Activated CD4-positive, alpha-beta T cell treated with anti-CD3 and anti-CD28 coated beads for 36 hours (primary cell): ENCODE data around the gene XPNPEP1. TPM values are rescaled to one million over a fixed set of nuclear protein-coding genes. Genes with fewer than 3 reads are reported as not detected.

ENCODE experiments used
- ATAC-seq: fragments of 200-7000 bp; cut with Tn5 transposase; one replicate; pipeline ENCODE4 v1.10.0; 2021; ENCODE audit warnings: mild to moderate bottlenecking, moderate library complexity
- CTCF ChIA-PET: fragments of 350-600 bp; sonication (Branson Sonifier 250); formaldehyde crosslinking; loops from one replicate; lab custom pipeline; 2021; ENCODE audit warnings: antibody characterized with exemption; lab: Charles Lee
- POLR2A ChIA-PET: fragments of 350-600 bp; sonication (Branson Sonifier 250); formaldehyde crosslinking; loops from one replicate; lab custom pipeline; 2021; ENCODE audit warnings: antibody characterized with exemption, inconsistent platforms; lab: Charles Lee
- DNase-seq: peaks from one replicate; pipeline ENCODE4 v3.0.0-alpha.2; 2020
- H3K27ac Mint-ChIP-seq: one replicate; pipeline ENCODE4 v1.8.0; 2021; ENCODE audit warnings: mixed read lengths
- H3K27me3 Mint-ChIP-seq: one replicate; pipeline ENCODE4 v1.8.0; 2021; ENCODE audit warnings: mixed read lengths
- H3K36me3 Mint-ChIP-seq: one replicate; pipeline ENCODE4 v1.8.0; 2021; ENCODE audit warnings: low read depth, mixed read lengths
- H3K4me1 Mint-ChIP-seq: one replicate; pipeline ENCODE4 v1.8.0; 2021; ENCODE audit warnings: mixed read lengths
- H3K4me3 Mint-ChIP-seq: one replicate; pipeline ENCODE4 v1.8.0; 2021; ENCODE audit warnings: mild to moderate bottlenecking, moderate library complexity, mixed read lengths
- H3K9me3 Mint-ChIP-seq: one replicate; pipeline ENCODE4 v1.8.0; 2021; ENCODE audit warnings: low read depth, mixed read lengths
- intact Hi-C, 2 experiments: fragments of 100-400 bp; cut with DNase I in 1 of 2; cut with micrococcal nuclease in 1 of 2; formaldehyde crosslinking; loops; one replicate each; pipeline versions ENCODE4 v1.14.2 to v1.15.1; 2022 to 2024; cut with DNase I, micrococcal nuclease
- total RNA-seq, 2 experiments: library from RNA; stranded (reverse); gene quantifications; one replicate each; pipeline ENCODE4 v1.2.3, GENCODE V29; 2021

Gene XPNPEP1
- total RNA-seq, 2 experiments from 2014 or later, result 85.4 to 91.2 TPM

DNA sequence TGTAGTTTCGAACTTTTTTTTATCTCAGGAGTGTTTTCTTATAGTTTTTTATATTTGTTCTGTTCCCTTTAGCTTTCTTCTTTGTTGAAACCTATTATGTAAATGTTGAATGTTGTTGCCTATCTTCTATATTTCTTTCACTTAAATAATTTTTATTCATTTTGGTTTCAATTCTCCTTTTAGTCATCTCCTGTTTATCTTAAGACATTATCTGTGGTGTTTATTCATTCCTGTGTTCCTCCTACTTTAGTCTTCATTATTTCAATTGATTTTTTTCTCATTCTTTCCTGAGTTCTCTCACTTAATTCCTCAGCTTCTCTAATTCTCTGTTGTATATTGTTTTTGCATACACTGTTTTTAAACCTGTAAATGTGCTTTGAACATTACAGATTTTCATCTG lies 64.1 kb downstream of the XPNPEP1 start:
- Mint-ChIP-seq H3K36me3 (peaks cover 21% of the 10 kb centered on the region), H3K4me3 (no peak overlapping the region), H3K9me3 (peaks cover 12% of the 10 kb centered on the region), H3K27me3 (no peaks in the 10 kb centered on the region), H3K4me1 (no peaks in the 10 kb centered on the region), H3K27ac (no peak overlapping the region)
- ATAC-seq, result no peak
- intact Hi-C loops, result no loop called here
- DNase-seq, result no peak
- POLR2A ChIA-PET, result interaction anchor here (0.5 kb wide), 1 partner anchor 21 kb away, joined by 4 read pairs; no protein-coding TSS in a partner anchor
- CTCF ChIA-PET, result interaction anchor here (0.7 to 1.2 kb wide), 2 partner anchors 9 to 25 kb away, joined by 3 read pairs; no protein-coding TSS in a partner anchor

GRCh38 chr10:109855746-109856145 lies 67.6 kb downstream of the XPNPEP1 start:
- Mint-ChIP-seq H3K9me3 (no peaks in the 10 kb centered on the region), H3K36me3 (peaks cover 6% of the 10 kb centered on the region), H3K4me1 (peaks cover 15% of the 10 kb centered on the region), H3K27me3 (peaks cover 2% of the 10 kb centered on the region), H3K27ac (no peak overlapping the region), H3K4me3 (no peak overlapping the region)
- no peak for ATAC-seq
- POLR2A ChIA-PET, result no interaction called here
- CTCF ChIA-PET, result interaction anchor here (1.4 kb wide), 1 partner anchor 17 kb away, joined by 3 read pairs; no protein-coding TSS in a partner anchor
- no peak for DNase-seq
- intact Hi-C loops, result no loop called here

- Mint-ChIP-seq H3K4me1 (peaks cover 15% of the 10 kb centered on the region), H3K4me3 (no peak overlapping the region), H3K27ac (no peak overlapping the region), H3K9me3 (no peaks in the 10 kb centered on the region), H3K36me3 (no peaks in the 10 kb centered on the region), H3K27me3 (peaks cover 2% of the 10 kb centered on the region)
- POLR2A ChIA-PET, result no interaction called here
- ATAC-seq, result no peak
- intact Hi-C loops, result no loop called here
- CTCF ChIA-PET, result interaction anchor here (0.8 to 1.9 kb wide), 3 partner anchors 9 to 96 kb away, joined by 3 to 7 read pairs (median 5); no protein-coding TSS in a partner anchor
- no peak for DNase-seq
Measured at GRCh38 chr10:109853921-109854320, 69.4 kb downstream of the XPNPEP1 start.

DNA sequence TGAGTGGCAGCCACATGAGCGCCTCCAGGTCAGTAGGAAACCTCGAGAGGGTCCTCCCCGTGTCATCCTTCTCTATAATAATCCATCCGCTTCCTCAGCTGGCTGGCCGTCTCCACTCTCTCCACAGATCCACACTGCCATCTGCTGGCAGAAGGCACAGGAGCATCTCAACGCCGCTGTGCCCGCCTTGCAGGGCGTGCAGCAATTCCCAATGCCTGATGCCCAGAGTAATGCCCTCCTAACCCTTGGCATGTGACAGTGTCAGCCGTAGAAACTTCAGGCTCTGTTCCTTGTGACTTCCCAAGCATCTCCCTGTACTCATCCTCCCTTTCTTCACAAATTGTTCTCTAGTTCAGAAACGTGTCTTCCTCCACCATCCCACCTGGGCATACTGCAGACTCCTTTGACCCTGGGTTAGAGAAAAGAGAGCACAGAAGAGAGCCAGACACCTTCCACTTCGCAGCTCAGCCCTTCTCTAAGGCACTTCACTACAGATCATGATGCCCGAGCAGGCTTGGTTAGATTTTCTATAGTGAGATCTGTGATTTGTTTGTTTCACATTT lies 70.8 kb downstream of the XPNPEP1 start:
- peaks cover 2% of the 10 kb centered on the region for H3K27me3 Mint-ChIP-seq

DNA sequence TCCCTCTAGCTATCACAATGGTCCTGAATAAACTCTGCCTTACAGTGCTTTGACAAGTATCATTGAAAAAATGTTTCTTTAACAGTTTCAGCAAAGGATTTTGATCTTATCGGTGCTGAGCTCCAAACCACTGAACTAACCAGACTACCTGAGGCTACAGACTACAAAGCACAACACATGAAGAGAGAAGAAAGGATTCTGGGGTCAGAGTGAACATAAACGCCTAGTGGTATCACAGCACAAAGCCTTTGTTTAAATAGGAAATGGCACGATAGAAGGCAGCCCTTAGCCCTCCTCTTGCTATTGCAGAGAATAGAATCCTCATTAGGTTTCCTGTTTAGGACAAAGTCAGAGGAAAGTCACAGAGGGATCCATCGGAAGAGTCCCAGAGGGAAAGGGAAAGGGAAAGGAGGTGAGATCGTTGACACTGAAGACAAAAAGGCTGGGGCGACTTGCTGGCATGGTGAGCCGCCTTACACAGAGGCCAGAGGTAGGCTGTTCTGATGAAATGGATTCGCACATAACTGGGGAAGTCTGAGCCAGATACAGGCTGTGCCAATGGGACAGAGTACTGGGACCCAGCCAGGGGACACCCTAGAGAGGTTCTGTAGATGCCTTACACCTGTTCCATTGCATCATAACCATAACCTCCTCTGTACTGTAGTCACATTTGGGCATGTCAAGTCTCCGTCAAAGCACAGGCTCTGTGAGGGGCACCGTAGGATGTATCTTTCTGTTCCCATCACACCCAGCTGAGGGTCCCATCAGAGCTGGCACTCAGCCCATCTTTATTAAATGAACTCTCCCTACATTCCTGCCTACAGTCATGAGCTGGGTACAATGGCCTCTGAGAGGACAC lies 71.5 kb downstream of the XPNPEP1 start:
- Mint-ChIP-seq H3K36me3 (no peaks in the 10 kb centered on the region), H3K27me3 (peaks cover 2% of the 10 kb centered on the region), H3K4me3 (no peak overlapping the region), H3K27ac (no peak overlapping the region), H3K4me1 (peaks cover 15% of the 10 kb centered on the region), H3K9me3 (no peaks in the 10 kb centered on the region)
- CTCF ChIA-PET, result interaction anchor here (0.6 to 3.0 kb wide), 9 partner anchors 7 to 130 kb away, joined by 3 to 18 read pairs (median 4); no protein-coding TSS in a partner anchor
- no peak for ATAC-seq
- POLR2A ChIA-PET, result no interaction called here
- no peak for DNase-seq
- intact Hi-C loops, result no loop called here

More for the DNA sequence above, 70.8 kb downstream of the XPNPEP1 start:
- no peak overlapping the region for H3K4me3 Mint-ChIP-seq
- ATAC-seq (peak; percentile 89), DNase-seq (peak; percentile 88)
- CTCF ChIA-PET, result interaction anchor here (0.6 to 3.0 kb wide), 9 partner anchors 8 to 130 kb away, joined by 3 to 18 read pairs (median 4); no protein-coding TSS in a partner anchor
- no peak overlapping the region for H3K27ac Mint-ChIP-seq
- H3K36me3 Mint-ChIP-seq, result no peaks in the 10 kb centered on the region
- no peaks in the 10 kb centered on the region for H3K9me3 Mint-ChIP-seq
- intact Hi-C loops, result no loop called here
- POLR2A ChIA-PET, result no interaction called here
- H3K4me1 Mint-ChIP-seq, result peaks cover 15% of the 10 kb centered on the region

- Mint-ChIP-seq H3K27ac (no peak overlapping the region), H3K4me3 (no peak overlapping the region), H3K4me1 (peaks cover 4% of the 10 kb centered on the region), H3K27me3 (peaks cover 10% of the 10 kb centered on the region), H3K9me3 (no peaks in the 10 kb centered on the region), H3K36me3 (no peaks in the 10 kb centered on the region)
- ATAC-seq (no peak), DNase-seq (no peak)
- intact Hi-C loops, result no loop called here
- CTCF ChIA-PET, result no interaction called here
- POLR2A ChIA-PET, result no interaction called here
Measured at GRCh38 chr10:109846832-109847231, 76.5 kb downstream of the XPNPEP1 start.

GRCh38 chr10:109845308-109845707 lies 78.0 kb downstream of the XPNPEP1 start:
- no peak overlapping the region for H3K27ac Mint-ChIP-seq
- intact Hi-C loops, result no loop called here
- ATAC-seq (no peak), DNase-seq (no peak)
- no peaks in the 10 kb centered on the region for H3K9me3 Mint-ChIP-seq
- H3K4me3 Mint-ChIP-seq, result no peak overlapping the region
- peaks cover 10% of the 10 kb centered on the region for H3K27me3 Mint-ChIP-seq
- H3K36me3 Mint-ChIP-seq, result no peaks in the 10 kb centered on the region
- POLR2A ChIA-PET, result no interaction called here
- CTCF ChIA-PET, result interaction anchor here (0.6 to 1.4 kb wide), 3 partner anchors 8 to 251 kb away, joined by 3 to 7 read pairs (median 4); no protein-coding TSS in a partner anchor
- no peaks in the 10 kb centered on the region for H3K4me1 Mint-ChIP-seq

DNA sequence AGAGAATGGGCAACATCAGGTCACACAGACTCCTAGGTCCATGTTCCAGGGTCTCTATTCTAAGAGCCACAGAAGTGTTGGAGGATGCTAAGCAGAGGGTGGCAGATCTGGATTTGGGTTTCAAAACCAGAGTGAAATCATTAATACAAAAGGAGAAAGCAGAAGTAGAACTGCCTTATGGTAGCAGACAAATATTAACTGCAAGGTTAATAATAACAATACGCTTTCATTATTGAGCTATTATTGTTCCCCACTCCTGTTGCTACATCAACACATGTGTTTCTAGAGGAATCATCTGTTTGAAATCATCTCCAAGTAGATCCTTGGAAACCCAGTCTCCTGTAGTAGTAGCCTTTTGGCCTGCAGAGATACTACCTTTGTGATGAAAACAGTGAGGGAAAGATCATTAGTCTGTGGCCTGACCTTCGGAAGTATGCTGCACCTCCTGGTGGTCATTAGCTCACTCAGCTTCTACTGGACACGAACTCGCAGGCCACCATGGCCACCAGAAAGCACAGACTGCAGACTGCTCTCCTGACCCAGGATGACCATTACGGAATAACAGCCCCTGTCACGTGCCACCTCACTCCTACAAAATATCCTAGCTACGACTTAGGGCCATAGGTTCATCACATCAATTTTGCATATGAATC lies 84.6 kb downstream of the XPNPEP1 start:
- Mint-ChIP-seq H3K4me1 (no peaks in the 10 kb centered on the region), H3K4me3 (no peak overlapping the region), H3K27me3 (peaks cover 15% of the 10 kb centered on the region), H3K27ac (no peak overlapping the region), H3K36me3 (no peaks in the 10 kb centered on the region), H3K9me3 (no peaks in the 10 kb centered on the region)
- no peak for ATAC-seq
- no peak for DNase-seq
- POLR2A ChIA-PET, result no interaction called here
- CTCF ChIA-PET, result interaction anchor here (0.9 to 4.0 kb wide), 2 partner anchors 13 to 27 kb away, joined by 3 to 18 read pairs; no protein-coding TSS in a partner anchor
- intact Hi-C loops, result no loop called here

DNA sequence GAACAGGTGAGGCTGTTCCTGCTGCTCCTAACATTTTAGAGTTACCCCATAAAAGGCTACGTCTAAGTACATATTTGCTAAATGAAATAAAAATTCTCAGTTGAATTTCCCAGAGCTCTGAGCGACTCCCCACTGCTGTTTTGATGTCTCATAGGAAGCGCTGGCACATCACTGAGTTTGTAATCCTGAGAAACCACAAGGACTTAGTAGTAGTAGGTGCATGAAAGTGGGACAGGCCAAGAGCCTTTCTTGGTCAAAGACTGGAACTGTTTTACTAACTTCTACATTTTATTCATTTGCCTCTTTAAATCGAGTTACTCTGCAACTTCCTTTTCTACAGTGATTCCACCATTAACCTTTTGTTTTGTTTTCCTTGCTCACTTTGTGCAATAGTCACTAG lies 85.9 kb downstream of the XPNPEP1 start:
- ChIA-PET CTCF (interaction anchor here (4.0 kb wide), 1 partner anchor 15 kb away, joined by 18 read pairs; no protein-coding TSS in a partner anchor), POLR2A (no interaction called here)
- Mint-ChIP-seq H3K27ac (no peak overlapping the region), H3K36me3 (no peaks in the 10 kb centered on the region), H3K27me3 (peaks cover 13% of the 10 kb centered on the region), H3K4me3 (no peak overlapping the region), H3K4me1 (no peaks in the 10 kb centered on the region), H3K9me3 (no peaks in the 10 kb centered on the region)
- no peak for DNase-seq
- peak; percentile 63 for ATAC-seq
- intact Hi-C loops, result no loop called here

GRCh38 chr10:109835257-109835656 lies 88.1 kb downstream of the XPNPEP1 start:
- POLR2A ChIA-PET, result no interaction called here
- CTCF ChIA-PET, result interaction anchor here (1.5 kb wide), 1 partner anchor 17 kb away, joined by 5 read pairs; no protein-coding TSS in a partner anchor
- H3K4me1 Mint-ChIP-seq, result no peaks in the 10 kb centered on the region
- ATAC-seq (no peak), DNase-seq (no peak)
- intact Hi-C loops, result no loop called here
- H3K27me3 Mint-ChIP-seq, result peaks cover 10% of the 10 kb centered on the region
- H3K9me3 Mint-ChIP-seq, result peaks cover 3% of the 10 kb centered on the region
- H3K27ac Mint-ChIP-seq, result no peak overlapping the region
- no peak overlapping the region for H3K4me3 Mint-ChIP-seq
- H3K36me3 Mint-ChIP-seq, result no peaks in the 10 kb centered on the region

DNA sequence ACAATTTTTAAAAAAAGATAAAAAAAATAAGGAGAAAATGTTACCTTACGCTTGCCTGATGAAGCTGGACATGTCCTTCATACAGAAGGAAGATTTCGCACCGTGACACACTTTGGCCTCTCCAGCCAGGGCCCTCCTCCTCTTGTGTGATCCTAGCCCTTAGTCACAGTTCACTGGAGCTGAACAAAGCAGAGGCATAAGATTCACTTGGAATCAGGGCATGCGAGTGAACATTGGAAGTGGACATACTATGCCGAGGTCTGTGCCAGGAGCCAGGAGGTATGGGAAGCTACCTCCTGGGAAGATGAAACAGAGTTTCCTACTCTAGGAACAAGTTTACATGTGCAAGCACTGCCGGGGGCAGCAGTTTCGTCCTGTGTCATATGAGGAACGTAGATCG lies 91.5 kb downstream of the XPNPEP1 start:
- Mint-ChIP-seq H3K4me1 (no peaks in the 10 kb centered on the region), H3K27ac (no peak overlapping the region), H3K27me3 (peaks cover 8% of the 10 kb centered on the region), H3K9me3 (peaks cover 3% of the 10 kb centered on the region), H3K36me3 (no peaks in the 10 kb centered on the region), H3K4me3 (no peak overlapping the region)
- no peak for DNase-seq
- CTCF ChIA-PET, result no interaction called here
- ATAC-seq, result no peak
- intact Hi-C loops, result no loop called here
- POLR2A ChIA-PET, result no interaction called here
